ENCODE data around the gene COL16A1. TPM values are rescaled to one million over a fixed set of nuclear protein-coding genes. Genes with fewer than 3 reads are reported as not detected.
A peak's percentile ranks its signal among the peaks of the same experiment; 100 is the strongest.

COL16A1 gene
- total RNA-seq, 2 experiments from 2014 or later: 0.14 TPM; not detected in 1

DNA sequence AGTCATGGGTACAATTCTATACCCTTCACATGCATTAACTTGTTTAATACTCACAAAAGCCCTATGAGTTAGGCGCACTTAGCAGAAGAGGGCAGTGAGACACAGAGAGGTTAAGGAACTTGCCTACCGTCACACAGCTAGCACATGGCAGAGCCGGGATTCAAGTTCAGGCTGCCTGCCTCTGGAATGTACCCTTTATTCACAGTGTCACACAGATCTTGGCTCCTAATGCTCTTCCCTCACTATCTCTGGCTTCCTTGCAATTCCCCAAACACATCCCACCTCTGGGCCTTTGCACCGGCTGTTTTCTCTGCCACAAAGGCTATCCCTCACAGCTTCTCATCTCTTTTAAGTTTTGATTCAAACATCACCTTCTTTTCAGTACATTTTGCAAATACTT is 25.1 kb downstream of the COL16A1 start:
- no peaks in the 10 kb centered on the region for H3K9me3 Mint-ChIP-seq
- POLR2A ChIA-PET: no interaction called here
- no peak overlapping the region for H3K27ac Mint-ChIP-seq
- H3K27me3 Mint-ChIP-seq: peaks cover 7% of the 10 kb centered on the region
- ATAC-seq (ENCODE audit: low read depth) (no peak), DNase-seq (no peak)
- H3K4me1 Mint-ChIP-seq: no peaks in the 10 kb centered on the region
- H3K36me3 Mint-ChIP-seq: no peaks in the 10 kb centered on the region
- H3K4me3 Mint-ChIP-seq: no peak overlapping the region

DNA sequence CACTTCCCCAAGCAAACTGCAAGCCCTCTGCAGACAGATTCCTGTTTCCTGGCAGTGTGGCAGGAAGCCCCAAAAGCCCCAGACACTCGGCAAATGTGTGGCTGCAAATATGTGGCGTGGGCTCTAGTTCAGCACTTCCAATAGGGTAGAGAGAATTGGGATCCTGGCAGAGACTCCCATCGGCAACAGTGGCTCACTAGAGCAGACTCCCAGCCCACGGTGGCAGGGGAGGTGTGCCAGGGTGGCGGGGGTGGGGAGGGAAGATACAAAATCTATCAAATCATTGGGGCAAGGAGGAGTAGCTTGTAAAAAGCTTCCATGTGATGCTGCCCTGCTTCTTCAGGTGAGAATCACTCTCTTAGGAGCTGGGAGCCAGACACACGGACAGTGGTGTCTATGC is 25.9 kb downstream of the COL16A1 start:
- Mint-ChIP-seq H3K9me3 (no peaks in the 10 kb centered on the region), H3K27me3 (peaks cover 7% of the 10 kb centered on the region), H3K4me3 (no peak overlapping the region), H3K4me1 (no peaks in the 10 kb centered on the region), H3K27ac (no peak overlapping the region), H3K36me3 (no peaks in the 10 kb centered on the region)
- no peak for DNase-seq
- POLR2A ChIA-PET: no interaction called here
- ATAC-seq (ENCODE audit: low read depth): no peak

DNA sequence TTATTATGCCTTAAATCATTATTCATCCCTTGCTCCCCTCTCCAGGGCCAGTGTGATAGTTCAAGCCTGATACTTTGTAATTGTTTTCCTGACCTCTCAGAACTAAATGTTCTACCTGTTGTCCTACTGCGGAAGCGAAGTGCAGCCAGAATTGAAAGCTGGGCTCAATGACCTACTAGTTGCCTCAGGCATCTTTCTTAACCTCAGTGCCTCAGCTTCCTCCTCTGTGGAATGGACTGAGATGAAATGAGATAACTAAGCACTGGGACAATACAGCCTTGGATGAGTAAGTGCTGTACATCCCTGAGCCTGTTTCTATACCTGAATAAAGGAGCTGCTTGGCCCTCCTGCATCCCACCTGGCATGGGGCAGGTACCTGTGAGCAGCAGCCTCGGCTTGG is 26.4 kb downstream of the COL16A1 start:
- POLR2A ChIA-PET: no interaction called here
- no peak overlapping the region for H3K27ac Mint-ChIP-seq
- no peak for DNase-seq
- H3K36me3 Mint-ChIP-seq: no peaks in the 10 kb centered on the region
- H3K4me1 Mint-ChIP-seq: no peaks in the 10 kb centered on the region
- no peak for ATAC-seq (ENCODE audit: low read depth)
- no peak overlapping the region for H3K4me3 Mint-ChIP-seq
- H3K27me3 Mint-ChIP-seq: peaks cover 7% of the 10 kb centered on the region
- H3K9me3 Mint-ChIP-seq: no peaks in the 10 kb centered on the region

DNA sequence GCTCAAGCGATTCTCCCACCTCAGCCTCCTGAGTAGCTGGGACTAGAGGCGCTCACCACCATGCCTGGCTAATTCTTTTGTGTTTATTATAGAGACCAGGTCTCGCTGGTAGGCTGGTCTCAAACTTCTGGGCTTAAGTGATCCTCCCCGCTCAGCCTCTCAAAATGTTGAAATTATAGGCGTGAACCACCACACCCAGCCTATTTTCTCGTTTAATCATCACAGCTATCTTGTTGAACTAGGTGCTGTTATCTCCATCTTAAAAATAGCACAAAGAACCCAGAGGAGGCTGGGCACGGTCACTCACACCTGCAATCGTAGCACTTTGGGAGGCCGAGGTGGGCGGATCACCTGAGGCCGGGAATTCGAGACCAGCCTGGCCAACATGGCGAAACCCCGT is 28.1 kb downstream of the COL16A1 start:
- Mint-ChIP-seq H3K27ac (no peak overlapping the region), H3K36me3 (no peaks in the 10 kb centered on the region), H3K4me3 (no peak overlapping the region), H3K9me3 (no peaks in the 10 kb centered on the region), H3K27me3 (peaks cover 12% of the 10 kb centered on the region), H3K4me1 (no peaks in the 10 kb centered on the region)
- ATAC-seq (ENCODE audit: low read depth) (no peak), DNase-seq (no peak)
- POLR2A ChIA-PET: no interaction called here

DNA sequence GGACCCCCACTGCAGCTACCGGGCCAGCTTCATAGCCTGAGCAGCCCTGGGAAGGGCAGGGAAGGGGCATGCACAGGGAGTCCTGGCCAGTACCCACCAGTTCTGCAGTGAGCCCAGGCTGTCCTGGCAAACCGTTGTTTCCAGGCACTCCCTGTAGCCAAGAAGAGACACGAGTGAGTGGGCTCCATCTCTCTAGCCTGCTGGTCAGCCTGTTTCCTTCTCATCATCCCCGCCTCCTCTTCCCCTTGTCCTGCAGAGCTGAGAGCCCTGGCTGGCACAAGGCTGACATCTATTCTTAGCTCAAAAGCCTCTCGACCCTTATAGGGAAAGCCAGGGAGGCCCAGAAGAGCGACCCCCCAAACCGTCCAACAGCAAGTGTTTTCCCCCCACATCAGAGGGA is 28.7 kb downstream of the COL16A1 start:
- H3K4me1 Mint-ChIP-seq: peaks cover 3% of the 10 kb centered on the region
- no peak for DNase-seq
- H3K4me3 Mint-ChIP-seq: no peak overlapping the region
- ATAC-seq (ENCODE audit: low read depth): no peak
- no peaks in the 10 kb centered on the region for H3K9me3 Mint-ChIP-seq
- POLR2A ChIA-PET: no interaction called here
- H3K27me3 Mint-ChIP-seq: peaks cover 16% of the 10 kb centered on the region
- H3K36me3 Mint-ChIP-seq: no peaks in the 10 kb centered on the region
- H3K27ac Mint-ChIP-seq: no peak overlapping the region

DNA sequence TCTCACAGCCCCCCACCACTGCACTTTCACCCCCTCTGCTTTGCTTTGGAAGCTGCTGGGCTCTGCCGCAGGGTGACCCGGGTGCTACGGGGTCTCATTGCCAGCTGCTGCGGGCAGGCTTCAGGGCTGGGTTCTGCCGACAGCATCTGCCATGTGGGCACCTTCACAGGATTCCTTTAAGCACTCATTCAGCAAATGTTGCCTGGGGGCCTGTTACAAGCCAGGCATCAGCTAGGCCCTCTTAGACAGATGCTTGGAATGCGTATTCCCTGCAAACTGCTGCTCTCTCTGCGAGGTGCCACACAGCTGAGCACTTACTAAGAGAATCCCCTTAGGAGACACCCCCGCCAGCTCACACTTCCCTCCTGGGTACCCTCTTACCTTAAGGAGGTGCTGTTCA is 29.2 kb downstream of the COL16A1 start:
- Mint-ChIP-seq H3K4me1 (peaks cover 5% of the 10 kb centered on the region), H3K9me3 (no peaks in the 10 kb centered on the region), H3K27ac (no peak overlapping the region), H3K36me3 (no peaks in the 10 kb centered on the region), H3K4me3 (no peak overlapping the region), H3K27me3 (peaks cover 21% of the 10 kb centered on the region)
- POLR2A ChIA-PET: no interaction called here
- ATAC-seq (ENCODE audit: low read depth): no peak
- no peak for DNase-seq

DNA sequence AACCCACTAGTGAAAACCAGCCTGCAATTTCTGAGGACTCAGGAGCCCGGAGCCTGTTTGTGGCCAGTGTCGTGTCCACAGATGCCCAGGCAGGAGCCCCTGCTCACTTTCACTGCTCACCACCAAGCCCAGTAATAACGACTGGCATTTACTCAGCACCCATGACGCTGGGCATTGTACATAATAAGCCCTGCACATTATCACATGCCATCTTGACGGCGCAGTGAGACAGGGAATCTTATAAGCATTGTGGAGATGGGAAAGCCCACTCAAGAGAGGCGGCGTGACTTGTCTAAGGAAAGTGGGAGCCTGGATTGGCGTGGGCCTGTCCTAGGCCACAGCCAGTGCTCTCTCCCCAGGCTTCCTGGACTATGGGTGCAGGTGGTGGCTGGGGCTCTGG is 30.4 kb downstream of the COL16A1 start:
- no peaks in the 10 kb centered on the region for H3K36me3 Mint-ChIP-seq
- ATAC-seq (ENCODE audit: low read depth) (no peak), DNase-seq (no peak)
- H3K4me1 Mint-ChIP-seq: peaks cover 9% of the 10 kb centered on the region
- POLR2A ChIA-PET: no interaction called here
- no peaks in the 10 kb centered on the region for H3K9me3 Mint-ChIP-seq
- H3K27me3 Mint-ChIP-seq: peaks cover 29% of the 10 kb centered on the region
- H3K27ac Mint-ChIP-seq: no peak overlapping the region
- H3K4me3 Mint-ChIP-seq: no peak overlapping the region

DNA sequence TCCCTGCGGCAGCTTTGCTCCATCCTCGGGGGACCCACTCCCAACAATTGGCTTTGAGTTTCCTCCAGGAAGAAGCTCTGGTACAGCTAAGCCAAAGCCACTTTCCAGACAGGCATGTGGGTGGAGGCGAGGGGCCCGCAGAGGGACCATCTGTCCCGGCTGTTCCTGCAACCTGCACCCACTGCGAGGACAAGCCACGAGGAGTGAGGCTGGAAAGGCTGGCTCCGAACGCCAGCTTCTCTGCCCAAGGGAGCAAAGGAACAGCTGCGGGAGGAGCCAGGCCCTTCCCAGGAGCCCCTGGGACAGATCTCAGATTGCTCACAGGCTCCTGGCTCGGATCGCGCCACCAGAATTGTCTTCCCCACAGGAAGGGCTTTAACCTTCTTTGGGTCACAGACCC is 30.8 kb downstream of the COL16A1 start:
- Mint-ChIP-seq H3K4me3 (no peak overlapping the region), H3K27me3 (peaks cover 29% of the 10 kb centered on the region), H3K27ac (no peak overlapping the region), H3K4me1 (peaks cover 9% of the 10 kb centered on the region), H3K9me3 (no peaks in the 10 kb centered on the region), H3K36me3 (no peaks in the 10 kb centered on the region)
- no peak for DNase-seq
- POLR2A ChIA-PET: no interaction called here
- no peak for ATAC-seq (ENCODE audit: low read depth)

DNA sequence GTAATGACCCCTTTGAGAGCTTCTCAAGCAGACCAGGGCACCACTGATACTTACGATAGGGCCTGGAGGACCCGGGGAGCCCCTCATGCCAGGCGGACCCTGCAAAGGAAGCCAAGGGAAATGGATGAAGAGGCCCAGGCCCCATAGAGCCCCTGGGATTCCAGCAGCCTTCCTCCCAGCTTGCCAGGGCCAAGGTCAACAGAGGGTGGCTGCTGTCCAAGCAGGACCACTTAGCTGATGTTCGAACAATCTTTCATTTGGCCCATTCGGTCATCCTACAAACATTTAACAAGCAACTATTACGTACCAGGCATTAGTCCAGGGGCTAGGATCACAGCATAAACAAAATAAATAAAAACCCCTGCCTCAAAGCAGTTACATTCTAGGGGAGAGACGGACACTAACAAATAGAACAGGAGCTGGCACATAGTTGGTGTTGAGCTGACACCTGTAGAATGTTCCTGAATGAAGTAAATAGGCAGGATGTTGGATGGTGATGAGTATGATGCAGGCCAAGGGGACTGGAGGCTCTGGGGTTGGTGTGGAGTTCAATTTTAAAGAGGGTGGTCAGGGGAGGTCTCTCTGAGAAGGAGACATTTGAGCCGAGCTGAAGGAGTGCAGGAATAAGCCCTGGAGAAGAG is 32.1 kb downstream of the COL16A1 start:
- H3K9me3 Mint-ChIP-seq: no peaks in the 10 kb centered on the region
- ATAC-seq (ENCODE audit: low read depth) (no peak), DNase-seq (no peak)
- H3K4me3 Mint-ChIP-seq: no peak overlapping the region
- H3K27ac Mint-ChIP-seq: no peak overlapping the region
- no peaks in the 10 kb centered on the region for H3K36me3 Mint-ChIP-seq
- H3K27me3 Mint-ChIP-seq: peaks cover 26% of the 10 kb centered on the region
- POLR2A ChIA-PET: no interaction called here
- peaks cover 9% of the 10 kb centered on the region for H3K4me1 Mint-ChIP-seq

DNA sequence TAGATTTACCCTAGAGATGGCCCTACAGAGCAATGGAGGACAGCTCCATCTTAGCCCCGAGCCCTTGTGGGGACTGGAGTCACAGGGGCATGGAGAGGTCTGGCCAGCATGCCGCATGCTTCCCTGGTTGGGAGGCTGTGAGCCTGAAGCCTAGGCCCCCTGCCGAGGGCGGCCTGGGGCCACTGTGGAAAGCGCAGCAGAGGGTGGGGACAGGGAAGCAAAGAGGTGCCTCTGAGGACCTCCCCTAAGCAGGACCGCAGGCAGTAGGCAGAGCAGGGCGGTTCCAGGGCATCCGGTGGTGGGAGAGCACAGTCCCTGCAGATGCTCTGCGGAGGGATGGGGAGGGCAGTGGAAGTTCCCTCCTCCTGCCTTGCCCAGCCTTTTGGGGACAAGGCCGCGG is 32.7 kb downstream of the COL16A1 start:
- Mint-ChIP-seq H3K36me3 (no peaks in the 10 kb centered on the region), H3K27ac (no peak overlapping the region), H3K9me3 (no peaks in the 10 kb centered on the region), H3K4me3 (no peak overlapping the region), H3K27me3 (peaks cover 26% of the 10 kb centered on the region), H3K4me1 (peaks cover 9% of the 10 kb centered on the region)
- no peak for DNase-seq
- POLR2A ChIA-PET: no interaction called here
- no peak for ATAC-seq (ENCODE audit: low read depth)

DNA sequence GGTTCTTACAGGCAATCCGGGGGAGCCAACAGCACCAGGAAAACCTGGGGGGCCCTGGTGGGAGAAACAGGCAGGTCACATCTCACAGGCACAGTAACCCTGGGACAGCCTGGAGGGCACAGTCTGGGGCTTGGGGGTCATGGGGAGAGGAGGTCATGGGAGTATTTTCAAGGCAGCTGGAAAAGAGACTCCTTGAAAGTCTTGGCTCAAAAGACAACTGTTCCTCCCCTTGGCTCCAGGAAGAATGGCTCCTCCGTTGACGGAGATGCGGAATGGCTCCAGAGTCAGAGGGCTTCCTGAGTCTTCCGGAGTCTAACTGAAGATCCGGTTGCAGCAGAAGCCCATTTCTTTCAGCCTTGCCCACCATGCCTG is 33.2 kb downstream of the COL16A1 start:
- Mint-ChIP-seq H3K4me3 (peak overlapping the region; percentile 63), H3K36me3 (no peaks in the 10 kb centered on the region), H3K27me3 (peaks cover 26% of the 10 kb centered on the region), H3K4me1 (peaks cover 9% of the 10 kb centered on the region), H3K9me3 (no peaks in the 10 kb centered on the region), H3K27ac (no peak overlapping the region)
- POLR2A ChIA-PET: interaction anchor here (0.6 kb wide), 1 partner anchor 295 kb away, joined by 3 read pairs; no protein-coding TSS in a partner anchor
- no peak for DNase-seq
- ATAC-seq (ENCODE audit: low read depth): no peak

DNA sequence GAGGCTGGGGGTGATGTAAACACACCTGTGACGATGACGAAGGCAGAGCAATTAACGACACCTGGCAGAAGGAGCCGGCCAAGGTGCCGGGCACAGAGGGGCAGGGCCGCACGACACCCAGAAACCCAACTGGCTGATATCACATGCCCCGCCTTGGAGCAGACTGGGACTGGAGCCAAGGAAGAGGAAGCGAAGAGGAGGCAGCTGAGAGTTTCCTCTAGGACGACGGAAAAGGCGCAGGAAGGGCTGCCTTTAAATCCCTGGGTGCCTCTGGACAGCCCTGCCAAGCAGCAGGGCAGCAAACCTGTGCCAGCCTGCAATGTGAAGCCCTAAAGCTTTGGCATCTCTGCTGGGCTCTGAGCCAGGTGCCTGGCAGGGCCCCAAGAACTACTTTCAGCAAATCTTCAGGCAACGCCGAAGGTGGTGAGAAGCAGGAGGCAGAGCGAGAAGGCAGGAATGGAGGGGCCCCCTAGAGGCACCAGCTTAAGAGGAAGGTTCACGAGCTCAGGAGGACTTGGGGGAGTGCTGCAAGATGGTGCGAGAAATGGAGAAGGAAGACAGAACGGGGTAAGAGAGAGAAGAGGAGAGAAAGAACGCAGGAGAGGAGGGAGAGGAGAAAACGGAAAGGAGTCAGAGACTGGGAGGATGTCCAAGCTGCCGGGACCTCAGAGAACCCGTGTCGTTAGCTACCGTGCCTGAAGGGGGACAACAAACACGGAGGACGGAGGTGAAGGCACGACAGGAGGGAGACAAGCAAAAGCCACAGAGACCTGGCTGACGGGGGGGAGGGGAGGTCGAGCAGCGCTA is 33.8 kb downstream of the COL16A1 start:
- Mint-ChIP-seq H3K36me3 (no peaks in the 10 kb centered on the region), H3K9me3 (no peaks in the 10 kb centered on the region), H3K27ac (peak overlapping the region; percentile 1), H3K4me1 (peaks cover 9% of the 10 kb centered on the region), H3K27me3 (peaks cover 26% of the 10 kb centered on the region), H3K4me3 (peak overlapping the region; percentile 63)
- POLR2A ChIA-PET: interaction anchor here (0.6 kb wide), 1 partner anchor 296 kb away, joined by 3 read pairs; no protein-coding TSS in a partner anchor
- ATAC-seq (ENCODE audit: low read depth): peak; percentile 57
- DNase-seq: no peak

DNA sequence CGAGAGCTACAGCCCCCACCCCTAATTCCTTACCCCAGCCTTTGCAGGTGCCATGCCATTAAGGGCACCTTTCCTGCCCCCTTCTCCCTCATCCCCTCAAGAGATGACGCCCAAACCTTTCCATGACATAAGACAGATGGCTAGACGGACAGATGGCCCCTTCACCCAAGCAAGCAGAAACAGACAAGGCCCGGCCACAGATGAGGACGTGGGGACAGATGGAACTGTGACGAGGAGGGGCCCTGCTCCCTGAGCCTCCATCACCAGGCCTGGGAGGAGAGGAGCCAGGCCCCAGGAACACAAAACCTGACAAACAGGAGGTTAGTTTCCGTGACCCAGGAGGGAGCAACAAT is 34.4 kb downstream of the COL16A1 start:
- Mint-ChIP-seq H3K27ac (no peak overlapping the region), H3K27me3 (peaks cover 26% of the 10 kb centered on the region), H3K4me1 (peaks cover 9% of the 10 kb centered on the region), H3K36me3 (no peaks in the 10 kb centered on the region), H3K4me3 (no peak overlapping the region), H3K9me3 (no peaks in the 10 kb centered on the region)
- DNase-seq (no peak), ATAC-seq (ENCODE audit: low read depth) (no peak)
- POLR2A ChIA-PET: no interaction called here

DNA sequence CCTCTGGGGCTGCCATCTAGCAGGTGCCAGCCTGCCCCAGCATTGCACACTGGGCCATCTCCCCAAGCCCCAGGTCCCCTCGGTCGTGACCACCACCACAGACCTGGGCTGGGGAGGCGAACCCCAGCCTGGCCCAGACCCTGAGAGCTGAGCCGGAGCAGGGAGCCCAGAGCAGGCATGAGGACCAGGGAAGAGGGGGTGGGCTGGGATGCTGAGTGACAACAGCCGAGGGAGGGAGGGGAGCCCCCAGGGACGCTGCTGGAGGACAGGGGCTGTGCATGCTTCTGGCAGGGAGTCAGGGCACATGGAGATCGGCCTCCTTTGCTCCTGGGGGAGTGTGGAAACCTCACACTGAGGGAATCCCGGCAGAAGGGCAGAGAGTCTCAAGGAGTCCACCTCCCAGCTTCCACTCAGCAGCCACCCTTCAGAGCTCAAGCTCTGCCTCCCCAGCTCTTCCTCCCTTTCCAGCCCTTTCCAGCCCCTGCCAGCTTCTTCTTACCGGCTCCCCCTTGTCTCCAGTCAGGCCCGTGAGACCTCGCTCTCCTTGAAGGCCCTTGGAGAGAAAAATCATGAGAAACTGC is 35.4 kb downstream of the COL16A1 start:
- DNase-seq (no peak), ATAC-seq (ENCODE audit: low read depth) (no peak)
- Mint-ChIP-seq H3K27me3 (peaks cover 26% of the 10 kb centered on the region), H3K36me3 (no peaks in the 10 kb centered on the region), H3K4me3 (no peak overlapping the region), H3K9me3 (no peaks in the 10 kb centered on the region), H3K4me1 (peaks cover 9% of the 10 kb centered on the region), H3K27ac (no peak overlapping the region)
- POLR2A ChIA-PET: no interaction called here

Measured in activated naive CD8-positive, alpha-beta T cell treated with anti-CD3 and anti-CD28 coated beads, Interleukin-2, amount 10 ng/mL, durations not matched to agents 7 days and 5 days (primary cell).